ENCODE data around the gene BMPR1A. TPM values are rescaled to one million over a fixed set of nuclear protein-coding genes. Genes with fewer than 3 reads are reported as not detected.
"Not testable (repeated sequence)": the region's sequence is repeated elsewhere in the genome, so short reads cannot be mapped to it uniquely, and the experiment has no call there.

The BMPR1A gene
- total RNA-seq, 2 donors from 2014 or later: 46.2 to 56.8 TPM

DNA sequence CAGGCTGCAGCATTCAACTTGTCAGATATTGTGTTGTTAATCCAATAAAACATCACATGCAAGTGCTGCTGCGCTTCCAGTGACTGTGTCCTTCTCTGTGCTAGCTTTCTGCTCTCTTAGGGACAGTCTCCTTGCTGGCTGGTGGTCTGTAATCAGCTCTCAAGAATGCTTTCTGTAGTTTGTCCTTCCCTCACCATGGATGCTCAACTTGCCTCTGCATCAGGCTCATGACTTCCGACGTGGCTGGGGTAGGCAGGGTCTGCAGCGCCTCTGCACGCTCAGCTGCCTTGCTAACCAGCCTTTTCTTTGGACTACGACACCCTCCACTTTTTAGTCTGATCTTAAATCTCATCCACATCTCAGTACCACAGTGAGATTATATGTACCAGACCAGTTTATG lies 142.7 kb downstream of the BMPR1A start:
- intact Hi-C loops (cut with DNase I): loop anchor here in 1 of 2 donors (5.0 kb wide), 2 partner anchors 187 to 212 kb away; no protein-coding TSS in a partner anchor
- no peak for DNase-seq
- ATAC-seq: no peak

DNA sequence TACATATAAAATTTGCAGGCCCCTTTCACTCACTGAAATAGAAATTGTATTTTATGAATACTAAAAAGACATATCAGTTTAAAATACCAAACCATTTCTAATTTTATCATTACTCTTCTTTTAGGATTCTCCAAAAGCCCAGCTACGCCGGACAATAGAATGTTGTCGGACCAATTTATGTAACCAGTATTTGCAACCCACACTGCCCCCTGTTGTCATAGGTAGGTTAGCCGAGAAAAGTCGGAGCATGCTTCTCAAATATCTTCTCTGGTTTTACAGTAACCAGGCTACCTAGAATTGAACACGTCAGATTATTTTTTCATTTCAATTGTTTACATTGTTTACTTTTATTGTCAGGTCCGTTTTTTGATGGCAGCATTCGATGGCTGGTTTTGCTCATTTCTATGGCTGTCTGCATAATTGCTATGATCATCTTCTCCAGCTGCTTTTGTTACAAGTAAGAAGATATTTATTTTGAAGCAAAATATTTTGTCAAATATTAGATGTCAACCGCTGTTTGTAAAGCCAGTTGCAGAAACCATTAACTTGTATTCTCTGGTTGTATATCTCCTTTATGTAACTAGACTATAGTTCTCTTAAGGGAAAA lies 143.4 kb downstream of the BMPR1A start:
- ATAC-seq: peak; percentile 60 to 70
- intact Hi-C loops (cut with DNase I): loop anchor here in 1 of 2 donors (5.0 kb wide), 2 partner anchors 187 to 212 kb away; no protein-coding TSS in a partner anchor
- peak; percentile 60 for DNase-seq

DNA sequence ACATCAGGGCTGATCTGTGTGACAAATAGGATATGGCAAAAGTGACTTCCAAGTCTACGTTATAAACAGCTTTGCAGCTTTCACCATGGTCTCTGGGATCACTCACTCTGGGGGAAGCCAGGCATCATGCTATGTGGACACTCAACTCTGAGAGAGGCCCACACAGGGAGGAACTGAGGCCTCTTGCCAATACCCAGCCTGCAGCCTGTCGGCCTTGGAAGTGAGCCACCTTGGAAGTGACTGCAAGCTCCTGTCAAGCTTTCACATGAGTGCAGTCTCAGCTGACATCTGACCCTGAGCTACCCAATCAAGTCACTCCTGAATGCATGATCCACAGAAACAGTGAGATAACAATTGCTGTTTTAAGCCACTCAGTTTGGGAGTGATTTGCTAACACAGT lies 144.5 kb downstream of the BMPR1A start:
- ATAC-seq: peak; percentile 93 to 96
- peak; percentile 83 for DNase-seq
- intact Hi-C loops (cut with DNase I): no loop called here

DNA sequence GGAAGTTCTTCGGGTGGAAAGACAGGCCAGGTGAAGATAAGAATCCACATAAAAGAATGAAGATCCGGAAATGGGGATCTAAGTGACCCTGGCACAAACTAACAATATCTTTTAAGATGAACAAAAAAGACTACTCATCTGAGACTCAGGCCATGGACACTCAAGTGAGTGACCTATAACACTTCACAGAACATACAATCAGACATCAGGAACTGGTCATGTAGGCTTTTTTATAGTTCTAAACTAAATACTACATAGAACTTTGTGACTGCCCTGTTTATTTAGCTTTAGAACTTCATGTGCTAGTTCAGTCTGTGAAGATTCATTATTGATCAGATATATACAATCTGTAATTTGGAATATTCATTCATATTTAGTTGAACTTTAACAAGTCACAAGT lies 148.2 kb downstream of the BMPR1A start:
- no peak for DNase-seq
- no peak for ATAC-seq
- intact Hi-C loops (cut with DNase I): no loop called here

DNA sequence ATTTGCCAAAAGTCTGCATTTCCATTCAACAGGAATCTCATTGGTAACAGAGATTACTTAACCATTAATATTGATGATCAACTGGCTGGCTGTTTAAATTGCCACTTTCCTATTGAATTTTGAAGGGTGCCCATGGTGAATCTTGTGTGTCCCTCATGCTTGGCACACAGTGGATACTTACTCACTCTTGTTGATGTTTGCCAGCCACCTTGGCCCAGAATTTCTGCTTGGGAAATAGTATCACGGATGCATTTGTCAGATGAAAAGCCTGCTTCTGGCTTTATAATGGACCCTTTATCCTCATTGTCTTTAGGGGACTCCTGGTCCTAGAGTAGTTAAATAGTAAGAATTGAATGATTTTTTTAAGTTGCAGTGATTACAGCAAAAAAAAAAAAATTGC lies 149.0 kb downstream of the BMPR1A start:
- DNase-seq: no peak
- intact Hi-C loops (cut with DNase I): no loop called here
- ATAC-seq: no peak

DNA sequence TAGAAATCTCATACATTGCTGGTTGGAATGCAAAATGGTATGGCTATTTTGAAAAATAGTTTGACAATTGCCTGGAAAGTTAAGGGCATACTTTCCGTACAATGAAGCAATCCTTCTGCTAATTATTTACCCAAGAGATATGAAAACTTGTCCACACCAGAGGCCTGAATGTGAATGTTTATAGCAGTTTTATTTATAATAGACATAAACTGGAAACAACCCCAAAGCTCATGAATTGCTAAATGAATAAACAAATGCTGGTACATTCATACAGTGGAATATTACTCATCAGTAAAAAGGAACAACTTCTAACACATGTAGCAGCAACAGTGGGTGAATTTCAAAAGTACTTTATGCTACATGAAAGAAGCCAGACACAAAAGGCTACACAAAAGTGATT lies 158.3 kb downstream of the BMPR1A start:
- intact Hi-C loops (cut with DNase I): no loop called here
- ATAC-seq (no peak), DNase-seq (no peak)

DNA sequence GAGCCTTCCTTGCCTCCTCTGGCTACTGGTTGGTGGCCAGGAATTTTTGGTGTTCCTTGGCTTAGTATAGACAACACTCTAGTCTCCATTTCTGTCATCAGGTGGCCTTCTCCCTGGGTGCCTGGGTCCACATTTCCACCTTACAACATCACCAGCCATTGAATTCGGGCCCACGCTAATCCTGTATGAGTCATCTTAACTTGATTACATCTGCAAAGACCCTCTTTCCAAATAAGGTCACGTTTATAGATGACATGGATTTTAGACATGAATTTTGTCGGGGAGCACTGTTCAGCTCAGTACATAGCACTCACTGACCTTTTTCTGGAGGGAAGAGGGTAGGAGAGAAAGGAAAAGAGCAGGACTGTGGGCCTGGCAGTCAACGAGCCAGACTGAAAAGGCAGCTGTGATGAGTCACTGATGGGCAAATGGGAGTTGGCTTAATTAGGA lies 161.6 kb downstream of the BMPR1A start:
- ATAC-seq (peak in 1 of 2 donors; percentile 90), DNase-seq (no peak)
- intact Hi-C loops (cut with DNase I): no loop called here

DNA sequence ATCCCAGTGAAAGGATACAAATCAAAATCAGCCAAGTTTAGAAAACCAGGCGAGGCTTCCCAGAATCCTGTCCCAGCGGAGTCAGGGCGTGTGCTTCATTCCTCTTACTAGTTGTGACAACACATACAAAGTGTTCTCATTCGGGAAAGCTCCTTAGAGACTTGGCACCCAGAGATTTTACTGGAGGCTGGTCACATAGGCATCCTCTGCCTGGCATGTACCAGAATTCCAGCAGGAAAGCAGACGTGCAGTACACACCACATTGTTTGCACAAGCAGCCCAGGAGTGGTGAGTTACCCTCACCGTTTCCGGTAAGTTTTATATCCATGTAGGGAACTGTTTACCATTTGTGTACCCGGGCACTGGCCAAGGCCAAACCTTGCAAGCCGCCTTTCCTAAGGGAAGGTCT lies 166.1 kb downstream of the BMPR1A start:
- intact Hi-C loops (cut with DNase I): no loop called here
- DNase-seq (no peak), ATAC-seq (no peak)

DNA sequence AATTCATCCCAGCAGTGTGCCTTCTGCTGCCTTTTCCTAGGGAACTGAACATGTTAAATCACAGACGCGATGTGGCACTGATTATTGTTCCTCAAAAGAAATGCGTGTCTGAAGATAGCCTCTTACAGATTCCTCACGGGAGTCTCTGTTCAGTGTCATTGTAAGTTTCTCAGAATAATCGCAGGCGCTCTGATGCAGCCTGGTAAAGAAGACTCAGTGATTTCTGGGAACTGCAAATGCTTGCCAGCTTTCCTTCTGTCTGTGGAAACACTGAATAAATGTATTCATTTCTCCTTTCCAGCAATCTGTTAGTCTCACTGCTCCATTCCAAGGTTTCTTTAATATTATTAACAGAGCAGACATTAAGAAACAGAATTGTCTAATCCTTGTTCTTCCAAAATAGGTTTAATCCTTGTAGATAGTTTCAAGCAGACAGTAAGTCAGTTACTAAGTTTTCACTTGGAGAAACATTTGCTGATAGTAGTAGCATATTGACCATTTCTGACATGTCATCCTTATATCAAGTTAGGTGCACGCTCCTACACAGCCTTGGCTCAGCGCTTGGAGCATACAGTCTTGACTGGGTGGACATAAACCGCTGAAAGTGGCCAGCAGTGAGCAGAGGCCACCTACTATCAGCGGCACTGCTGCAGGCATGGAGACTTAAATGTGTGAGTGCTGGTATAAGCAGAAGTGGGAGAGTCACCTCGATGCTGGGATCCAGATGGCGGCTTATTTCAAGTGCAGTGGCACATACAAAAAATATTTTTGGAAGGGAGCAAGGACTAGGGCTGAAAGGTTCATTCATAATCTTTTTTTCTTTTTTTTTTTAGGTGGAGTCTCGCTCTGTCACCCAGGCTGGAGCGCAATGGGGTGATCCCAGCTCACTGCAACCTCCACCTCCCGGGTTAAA lies 173.3 kb downstream of the BMPR1A start:
- DNase-seq (no peak), ATAC-seq (no peak)
- intact Hi-C loops (cut with DNase I): no loop called here

DNA sequence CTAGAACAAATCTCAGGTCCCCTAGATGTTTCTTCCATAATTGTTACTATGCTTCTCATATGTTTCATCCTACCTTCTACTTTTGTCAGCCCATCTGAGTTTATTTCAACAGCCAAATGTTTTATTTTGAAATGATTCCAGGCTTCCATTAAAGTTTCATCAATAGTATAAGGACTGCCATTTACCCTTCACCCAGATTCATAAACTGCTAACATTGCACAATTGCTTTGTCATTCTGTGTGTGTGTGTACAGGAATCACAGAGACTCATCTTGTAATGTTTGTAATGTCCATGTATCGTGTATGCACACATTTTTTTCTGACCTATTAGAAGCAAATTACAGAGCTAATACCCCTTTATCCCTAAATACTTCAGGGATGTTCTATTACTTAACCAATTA lies 175.5 kb downstream of the BMPR1A start:
- intact Hi-C loops (cut with DNase I): no loop called here
- ATAC-seq (no peak), DNase-seq (no peak)

DNA sequence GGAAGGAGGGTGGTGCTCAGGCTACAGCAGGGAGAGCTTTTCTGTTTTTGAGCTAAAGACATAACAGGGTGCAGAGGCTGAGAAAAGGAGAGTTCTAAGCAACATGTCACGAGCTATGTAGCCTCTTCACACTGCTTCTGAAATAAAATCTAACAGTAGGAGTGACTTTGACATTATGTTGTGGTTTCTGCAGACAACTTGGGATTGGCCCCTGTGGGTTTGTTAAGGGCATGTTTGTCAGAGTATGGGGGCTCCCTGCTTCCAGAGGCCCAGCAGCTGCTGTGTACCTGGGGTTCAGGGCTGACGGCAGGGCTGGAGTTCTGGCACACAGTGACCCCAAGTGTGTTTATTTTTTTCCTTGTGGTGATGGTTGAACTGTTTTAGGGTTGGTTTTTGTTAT lies 176.3 kb downstream of the BMPR1A start:
- intact Hi-C loops (cut with DNase I): no loop called here
- DNase-seq: no peak

DNA sequence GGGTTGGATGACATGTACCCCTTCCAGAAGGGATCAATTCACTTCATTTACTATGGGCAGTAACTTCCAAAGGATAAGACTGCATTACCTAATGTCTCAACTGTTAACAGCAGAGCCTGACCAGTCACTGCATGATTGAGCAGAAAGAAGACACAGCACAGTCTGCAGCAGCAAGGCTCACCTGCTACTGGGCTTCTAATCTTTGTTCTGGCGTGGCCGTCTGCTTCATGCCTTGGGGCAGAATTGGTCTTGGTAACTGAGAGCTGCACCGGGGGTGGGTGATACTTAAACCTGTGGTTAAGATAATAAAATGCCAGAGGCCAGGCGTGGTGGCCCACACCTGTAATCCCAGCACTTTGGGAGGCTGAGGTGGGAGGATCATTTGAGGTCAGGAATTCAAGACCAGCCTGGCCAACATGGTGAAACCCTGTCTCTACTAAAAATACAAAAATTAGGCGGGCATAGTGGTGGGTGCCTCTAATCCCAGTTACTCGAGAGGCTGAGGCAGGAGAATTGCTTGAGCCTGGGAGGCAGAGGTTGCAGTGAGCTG lies 177.8 kb downstream of the BMPR1A start:
- DNase-seq; ATAC-seq; intact Hi-C loops (cut with DNase I): not testable (repeated sequence)

More for the DNA sequence above, 176.3 kb downstream of the BMPR1A start:
- no peak for ATAC-seq

DNA sequence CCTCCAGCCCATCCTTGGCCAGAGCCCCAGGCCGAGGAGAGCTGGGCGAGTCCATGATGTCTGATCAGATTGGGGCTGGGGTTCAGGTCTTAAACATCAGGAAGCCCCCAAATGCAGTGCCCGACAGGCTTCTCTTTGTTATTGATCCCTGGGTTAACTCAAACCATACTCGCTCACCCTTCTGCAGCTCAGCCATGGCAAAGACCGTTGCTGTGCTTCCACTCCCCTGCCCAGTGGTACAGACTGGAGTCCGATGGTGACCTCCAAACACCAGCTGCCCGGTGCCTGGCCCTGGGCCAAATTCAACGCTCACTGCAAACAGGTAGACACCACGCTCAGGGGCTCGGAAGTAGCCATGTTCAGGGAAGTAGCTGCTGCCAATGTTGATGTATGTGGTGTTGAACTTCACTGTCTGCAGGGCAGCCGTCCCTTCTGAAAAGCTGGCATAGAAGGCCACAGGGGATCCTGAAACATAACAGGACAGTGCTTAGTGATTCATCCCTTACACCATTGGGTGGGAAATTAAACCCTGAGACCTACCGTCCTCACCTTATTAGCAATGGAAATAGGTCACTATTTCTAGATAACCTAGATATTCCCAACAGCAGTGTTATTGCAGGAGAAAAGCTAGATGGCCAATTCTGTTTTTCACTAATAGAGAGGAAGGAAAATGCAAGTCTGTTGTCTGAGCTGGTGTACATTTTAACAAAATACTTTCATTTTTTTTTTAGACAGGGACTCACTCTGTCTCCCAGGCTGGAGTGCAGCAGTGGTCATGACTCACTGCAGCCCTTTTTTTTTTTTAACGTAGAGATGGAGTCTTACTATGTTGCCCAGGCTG lies 180.5 kb downstream of the BMPR1A start:
- ATAC-seq: no peak
- DNase-seq: no peak
- intact Hi-C loops (cut with DNase I): no loop called here

DNA sequence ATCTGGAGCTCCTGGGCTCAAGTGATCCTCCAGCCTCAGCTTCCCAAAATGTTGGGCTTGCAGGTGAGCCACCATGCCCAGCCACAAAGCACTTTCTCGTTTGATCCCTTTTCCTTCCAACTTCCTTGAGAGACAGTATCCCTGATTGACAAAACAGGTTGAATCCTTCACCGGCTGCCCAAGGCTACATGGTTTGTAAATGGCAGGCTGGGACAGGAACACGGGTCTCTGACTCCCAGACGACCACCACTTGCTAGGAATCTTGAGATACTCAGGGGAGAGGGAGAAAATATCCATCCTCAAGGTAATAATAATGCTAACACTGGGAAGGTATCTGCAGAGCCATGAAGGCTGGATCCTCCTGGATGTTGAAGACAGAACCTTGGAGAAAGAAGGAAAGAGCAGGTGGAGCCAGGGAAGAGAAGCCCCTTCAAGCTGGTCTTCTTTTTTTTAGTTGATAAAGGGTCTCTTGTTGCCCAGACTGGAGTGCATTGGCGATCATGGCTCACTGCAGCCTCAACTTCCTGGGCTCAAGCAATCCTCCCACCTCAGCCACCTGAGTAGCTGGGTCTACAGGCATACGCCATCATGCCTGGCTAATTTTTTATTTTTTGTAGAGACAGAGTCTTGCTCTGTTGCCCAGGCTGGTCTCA lies 181.2 kb downstream of the BMPR1A start:
- intact Hi-C loops (cut with DNase I): no loop called here
- ATAC-seq (no peak), DNase-seq (no peak)

DNA sequence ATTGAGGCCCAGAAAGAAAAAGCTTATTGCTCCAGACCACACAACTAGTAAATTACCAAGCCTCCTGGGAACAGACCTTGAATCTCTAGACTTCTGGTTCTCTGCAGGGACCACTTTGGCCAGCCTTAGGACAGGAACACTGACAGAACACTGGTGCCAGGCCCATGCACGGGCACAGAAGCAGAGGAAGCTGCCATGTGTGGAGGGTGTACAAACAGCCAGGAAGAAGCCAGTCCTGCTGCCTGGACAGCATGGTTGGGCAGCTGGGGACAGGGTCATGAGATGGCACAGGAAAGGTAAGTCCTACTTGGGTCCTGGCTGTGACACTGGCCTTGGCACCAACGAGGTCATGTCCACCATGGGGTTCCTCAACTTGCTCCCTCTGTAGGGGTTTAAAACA lies 181.8 kb downstream of the BMPR1A start:
- ATAC-seq (no peak), DNase-seq (no peak)
- intact Hi-C loops (cut with DNase I): no loop called here

DNA sequence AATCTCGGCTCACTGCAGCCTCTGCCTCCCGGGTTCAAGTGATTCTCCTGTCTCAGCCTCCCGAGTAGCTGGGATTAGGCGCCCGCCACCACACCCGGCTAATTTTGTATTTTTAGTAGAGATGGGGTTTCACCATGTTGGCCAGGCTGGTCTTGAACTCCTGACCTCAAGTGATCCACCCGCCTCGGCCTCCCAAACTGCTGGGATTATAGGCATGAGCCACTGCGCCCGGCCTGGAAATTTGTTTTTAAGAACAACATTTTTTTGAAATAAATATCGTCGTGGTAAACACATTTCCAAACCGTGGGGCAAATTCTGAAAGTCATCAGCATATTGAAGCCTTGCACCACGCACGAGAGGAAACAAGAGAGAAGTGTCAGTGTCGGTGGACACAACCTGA lies 183.7 kb downstream of the BMPR1A start:
- DNase-seq; intact Hi-C loops (cut with DNase I); ATAC-seq: not testable (repeated sequence)

DNA sequence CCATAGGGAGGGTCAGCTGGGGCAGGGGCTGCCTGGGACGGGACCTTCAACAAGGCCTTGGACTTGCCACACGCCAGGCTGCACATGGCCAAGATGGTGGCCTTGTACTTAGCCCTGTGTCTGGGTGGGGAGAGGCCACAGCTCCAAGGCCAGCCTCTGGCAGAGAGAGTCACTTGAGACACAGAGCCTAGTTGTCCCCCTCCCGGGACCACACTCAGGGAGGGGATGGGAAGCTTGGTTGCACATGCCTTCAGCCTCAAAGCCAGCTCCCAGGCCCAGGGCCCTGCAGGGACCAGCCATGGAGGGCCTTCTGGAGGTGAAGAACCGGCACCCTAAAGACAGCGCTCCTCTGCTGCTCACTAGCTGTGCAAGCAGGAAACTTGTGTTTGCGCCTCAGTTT lies 184.3 kb downstream of the BMPR1A start:
- intact Hi-C loops (cut with DNase I): no loop called here
- DNase-seq (peak; percentile 28), ATAC-seq (no peak)

DNA sequence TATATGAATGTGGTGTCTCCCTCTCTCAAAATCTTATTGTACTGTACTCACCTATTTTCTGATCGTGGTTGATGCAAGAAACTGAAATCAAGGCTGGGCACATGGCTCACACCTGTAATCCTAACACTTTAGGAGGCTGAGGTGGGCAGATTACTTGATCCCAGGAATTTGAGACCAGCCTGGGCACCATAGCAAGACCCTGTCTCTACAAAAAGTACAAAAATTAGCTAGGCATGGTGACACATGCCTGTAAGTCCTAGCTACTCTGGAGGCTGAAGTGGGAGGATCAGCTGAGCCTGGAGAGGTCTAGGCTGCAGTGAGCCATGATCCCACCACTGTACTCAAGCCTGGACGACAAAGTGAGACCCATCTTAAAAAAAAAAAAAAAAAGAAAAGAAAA lies 185.0 kb downstream of the BMPR1A start:
- intact Hi-C loops (cut with DNase I): no loop called here
- DNase-seq (no peak), ATAC-seq (no peak)

DNA sequence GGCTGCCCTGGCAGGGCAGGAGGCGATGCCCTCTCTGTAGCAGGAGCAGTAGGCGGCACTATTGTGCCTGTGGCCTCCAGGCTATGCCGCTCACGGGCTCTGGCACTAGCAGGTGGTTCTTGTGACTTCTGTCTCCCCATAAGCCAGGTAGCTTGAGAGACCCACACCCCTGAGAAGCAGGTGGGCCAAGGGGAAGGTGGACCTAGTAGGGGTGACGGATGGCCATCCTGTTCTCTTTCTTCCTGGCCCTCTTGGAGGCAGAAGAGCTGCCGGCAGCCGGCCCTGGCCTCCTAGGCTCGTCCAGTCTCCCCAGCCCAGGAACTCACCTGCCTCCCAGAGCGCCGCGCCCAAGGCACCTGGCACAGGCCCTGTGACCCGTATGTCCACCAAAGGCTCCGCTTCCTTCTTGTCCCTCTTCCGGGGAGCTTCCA lies 185.6 kb downstream of the BMPR1A start:
- DNase-seq: no peak
- intact Hi-C loops (cut with DNase I): no loop called here
- ATAC-seq: no peak
